Measurements from ENCODE around the gene TWIST1.

GRCh38 chr7:19104811-19105210 lies 12.6 kb downstream of the TWIST1 start:
- no peak for TF ChIP-seq MAX (IDR thresholded peaks at IDR 0.05)
- TF ChIP-seq TCF12 (IDR thresholded peaks at IDR 0.05; ENCODE audit: low read depth): no peak
- TF ChIP-seq CEBPB (IDR thresholded peaks at IDR 0.05): no peak
- no peak for TF ChIP-seq CREB1 (IDR thresholded peaks at IDR 0.05; ENCODE audit: low read depth)
- no peak for TF ChIP-seq EP300 (IDR thresholded peaks at IDR 0.05; ENCODE audit: borderline replicate concordance)
- no peak for TF ChIP-seq TAF1 (IDR thresholded peaks at IDR 0.05; ENCODE audit: low read depth)
